Vagina (tissue), 2 donors: ENCODE results near the gene EEF2K.

Experiments
- POLR2A ChIP-seq, 2 donors: fragments of 450-650 bp; IDR thresholded peaks; one replicate each; pipeline ENCODE4 v1.6.1; 2017; ENCODE audit warnings: antibody characterized with exemption in 2 of 2, mild to moderate bottlenecking in 2 of 2, moderate library complexity in 2 of 2
- POLR2AphosphoS5 ChIP-seq, 2 donors: sonication (generic); formaldehyde crosslinking; IDR thresholded peaks; one replicate each; pipeline ENCODE4 v1.9.0; 2017; ENCODE audit warnings: antibody characterized with exemption in 2 of 2, mild to moderate bottlenecking in 2 of 2, low read depth in 1 of 2; ENCODE audit not compliant: insufficient read depth in 1 of 2
- TF ChIP-seq, protein P1 (sequence below), 3 experiments: fragments of 450-650 bp in 2 of 3; fragments of 200-600 bp in 1 of 3; sonication (generic) in 1 of 3; IDR thresholded peaks; one replicate each; pipeline ENCODE4 v1.5.1; 2017 to 2019; ENCODE audit warnings: antibody characterized with exemption in 3 of 3, mild to moderate bottlenecking in 2 of 3, moderate library complexity in 2 of 3

DNA sequence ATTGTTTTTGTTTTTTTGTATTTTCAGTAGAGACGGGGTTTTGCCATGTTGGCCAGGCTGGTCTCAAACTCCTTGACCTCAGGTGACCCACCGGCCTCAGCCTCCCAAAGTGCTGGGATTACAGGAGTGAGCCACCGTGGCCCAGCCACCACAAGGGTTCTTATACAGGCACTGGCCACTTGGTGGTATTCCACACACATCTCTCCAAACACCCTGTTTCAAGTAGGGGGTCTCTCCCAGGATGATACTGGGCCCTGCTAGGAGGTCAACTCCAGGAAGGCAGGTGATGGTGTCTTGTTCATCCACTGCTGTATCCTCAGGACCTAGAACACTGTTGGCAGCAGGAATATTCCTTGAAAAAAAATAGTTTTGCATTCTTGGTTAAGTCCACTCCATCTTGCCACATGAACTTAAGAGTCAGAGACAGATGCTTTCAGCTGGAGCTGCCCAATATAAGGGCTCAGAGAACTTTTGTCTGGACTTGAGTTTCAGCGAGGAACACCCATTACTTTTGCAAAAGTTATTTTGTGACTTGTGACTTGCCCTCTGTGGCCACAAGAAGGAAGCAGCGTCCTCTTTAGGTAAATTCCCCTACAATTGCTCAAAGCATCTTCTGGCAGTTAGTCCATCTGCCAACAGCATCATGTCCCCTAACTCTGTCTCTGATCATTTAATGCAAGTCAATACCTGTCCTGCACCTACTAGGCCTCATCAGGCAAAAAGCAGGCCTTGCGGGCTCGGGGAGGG lies 7.4 kb upstream of the EEF2K start:
- TF ChIP-seq POLR2AphosphoS5 (IDR thresholded peaks at IDR 0.05; ENCODE audit: insufficient read depth in 1 of 2, low read depth in 1 of 2) = no peak
- TF ChIP-seq, protein P1, sequence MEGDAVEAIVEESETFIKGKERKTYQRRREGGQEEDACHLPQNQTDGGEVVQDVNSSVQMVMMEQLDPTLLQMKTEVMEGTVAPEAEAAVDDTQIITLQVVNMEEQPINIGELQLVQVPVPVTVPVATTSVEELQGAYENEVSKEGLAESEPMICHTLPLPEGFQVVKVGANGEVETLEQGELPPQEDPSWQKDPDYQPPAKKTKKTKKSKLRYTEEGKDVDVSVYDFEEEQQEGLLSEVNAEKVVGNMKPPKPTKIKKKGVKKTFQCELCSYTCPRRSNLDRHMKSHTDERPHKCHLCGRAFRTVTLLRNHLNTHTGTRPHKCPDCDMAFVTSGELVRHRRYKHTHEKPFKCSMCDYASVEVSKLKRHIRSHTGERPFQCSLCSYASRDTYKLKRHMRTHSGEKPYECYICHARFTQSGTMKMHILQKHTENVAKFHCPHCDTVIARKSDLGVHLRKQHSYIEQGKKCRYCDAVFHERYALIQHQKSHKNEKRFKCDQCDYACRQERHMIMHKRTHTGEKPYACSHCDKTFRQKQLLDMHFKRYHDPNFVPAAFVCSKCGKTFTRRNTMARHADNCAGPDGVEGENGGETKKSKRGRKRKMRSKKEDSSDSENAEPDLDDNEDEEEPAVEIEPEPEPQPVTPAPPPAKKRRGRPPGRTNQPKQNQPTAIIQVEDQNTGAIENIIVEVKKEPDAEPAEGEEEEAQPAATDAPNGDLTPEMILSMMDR (IDR thresholded peaks at IDR 0.05) = no peak
- no peak for TF ChIP-seq POLR2A (IDR thresholded peaks at IDR 0.05)
